NCI-H2107 (cell line): ENCODE results near the gene MARK3.

Experiments
- DNase-seq: peaks from one replicate; lab custom pipeline; 2025; lab: John Stamatoyannopoulos, UW

The MARK3 gene

GRCh38 chr14:103367995-103368394 lies 17.2 kb upstream of the MARK3 start:
- no peak for DNase-seq

GRCh38 chr14:103370087-103370486 lies 15.1 kb upstream of the MARK3 start:
- DNase-seq, result no peak

GRCh38 chr14:103372017-103372416 lies 13.2 kb upstream of the MARK3 start:
- no peak for DNase-seq

- DNase-seq, result no peak
Observed at GRCh38 chr14:103372552-103373304, 12.5 kb upstream of the MARK3 start.

GRCh38 chr14:103374121-103374520 lies 11.1 kb upstream of the MARK3 start:
- no peak for DNase-seq

- DNase-seq, result no peak
Observed at GRCh38 chr14:103377522-103378037, 7.6 kb upstream of the MARK3 start.

- DNase-seq, result no peak
Observed at GRCh38 chr14:103378038-103378854, 7.0 kb upstream of the MARK3 start.

GRCh38 chr14:103380719-103381377 lies 4.4 kb upstream of the MARK3 start:
- DNase-seq, result no peak

GRCh38 chr14:103382376-103382775 lies 2.8 kb upstream of the MARK3 start:
- DNase-seq, result no peak

GRCh38 chr14:103384450-103385151 lies 614 bp upstream of the MARK3 start:
- DNase-seq, result no peak

GRCh38 chr14:103385929-103386712 lies 906 bp downstream of the MARK3 start:
- DNase-seq, result no peak

- DNase-seq, result no peak
Observed at GRCh38 chr14:103386713-103387329, 1.6 kb downstream of the MARK3 start.

- DNase-seq, result no peak
Observed at GRCh38 chr14:103388664-103389063, 3.4 kb downstream of the MARK3 start.

- no peak for DNase-seq
Observed at GRCh38 chr14:103390605-103391004, 5.4 kb downstream of the MARK3 start.

- DNase-seq, result no peak
Observed at GRCh38 chr14:103391048-103391447, 5.8 kb downstream of the MARK3 start.

- no peak for DNase-seq
Observed at GRCh38 chr14:103392106-103392505, 6.9 kb downstream of the MARK3 start.

GRCh38 chr14:103392572-103392971 lies 7.4 kb downstream of the MARK3 start:
- DNase-seq, result no peak

- no peak for DNase-seq
Observed at GRCh38 chr14:103393070-103393469, 7.9 kb downstream of the MARK3 start.

GRCh38 chr14:103393676-103394626 lies 8.7 kb downstream of the MARK3 start:
- DNase-seq, result no peak

GRCh38 chr14:103395244-103395643 lies 10.0 kb downstream of the MARK3 start:
- no peak for DNase-seq
